Hepatic stellate cell (primary cell): Measurements from ENCODE around the gene LYPD5.
"Not testable (repeated sequence)": the region's sequence is repeated elsewhere in the genome, so short reads cannot be mapped to it uniquely, and the experiment has no call there.

ENCODE experiments used
- DNase-seq: peaks from one replicate; pipeline ENCODE4 v3.0.0; 2011; ENCODE audit warnings: low spot score

The LYPD5 gene

GRCh38 chr19:43802216-43802951, at the start of gene LYPD5:
LYPD5 (minus strand) TSS chr19:43802447; CDS start chr19:43802380, 67 bp downstream.
- no peak for DNase-seq

- DNase-seq: no peak
These were observed 46.6 kb upstream of the LYPD5 start for GRCh38 chr19:43848821-43849220.

GRCh38 chr19:43847884-43848283, 45.6 kb upstream of the LYPD5 start:
- DNase-seq: no peak

- no peak for DNase-seq
These were observed 45.0 kb upstream of the LYPD5 start for GRCh38 chr19:43847246-43847645.

- DNase-seq: no peak
These were observed 39.8 kb upstream of the LYPD5 start for GRCh38 chr19:43842007-43842406.

- no peak for DNase-seq
These were observed 36.9 kb upstream of the LYPD5 start for GRCh38 chr19:43839139-43839538.

- DNase-seq: peak; percentile 84
These were observed 24.8 kb upstream of the LYPD5 start, which contains the start of gene ZNF283 for GRCh38 chr19:43826787-43827754. ZNF283 (plus strand) TSS chr19:43827321; CDS start chr19:43833505, 6,184 bp downstream.

- not testable (repeated sequence) for DNase-seq
These were observed 22.3 kb upstream of the LYPD5 start for GRCh38 chr19:43824572-43824971.

- not testable (repeated sequence) for DNase-seq
These were observed 21.6 kb upstream of the LYPD5 start for GRCh38 chr19:43823856-43824255.

- no peak for DNase-seq
These were observed 18.6 kb upstream of the LYPD5 start for GRCh38 chr19:43820884-43821215.

- peak; percentile 67 for DNase-seq
These were observed 18.0 kb upstream of the LYPD5 start for GRCh38 chr19:43820098-43820883.

- DNase-seq: no peak
These were observed 16.3 kb upstream of the LYPD5 start for GRCh38 chr19:43818500-43818899.

GRCh38 chr19:43817454-43817853, 15.2 kb upstream of the LYPD5 start:
- DNase-seq: not testable (repeated sequence)

- no peak for DNase-seq
These were observed 12.6 kb upstream of the LYPD5 start for GRCh38 chr19:43814663-43815352.

GRCh38 chr19:43812688-43813087, 10.4 kb upstream of the LYPD5 start:
- no peak for DNase-seq

GRCh38 chr19:43812259-43812658, 10.0 kb upstream of the LYPD5 start:
- DNase-seq: no peak

GRCh38 chr19:43811837-43812236, 9.6 kb upstream of the LYPD5 start:
- no peak for DNase-seq

GRCh38 chr19:43809762-43810696, 7.8 kb upstream of the LYPD5 start:
- DNase-seq: peak; percentile 31

- no peak for DNase-seq
These were observed 5.4 kb upstream of the LYPD5 start for GRCh38 chr19:43807651-43808050.

- no peak for DNase-seq
These were observed 4.6 kb upstream of the LYPD5 start for GRCh38 chr19:43806848-43807247.
